Embryonic facial prominence (tissue), 1 donor: ENCODE results near the gene PPP1R12B.
"Not testable (repeated sequence)": the region's sequence is repeated elsewhere in the genome, so short reads cannot be mapped to it uniquely, and the experiment has no call there.

Source experiments
- DNase-seq: peaks from one replicate; pipeline ENCODE4 v3.0.0-alpha.2; 2016; ENCODE audit errors: extremely low spot score

The PPP1R12B gene

DNA sequence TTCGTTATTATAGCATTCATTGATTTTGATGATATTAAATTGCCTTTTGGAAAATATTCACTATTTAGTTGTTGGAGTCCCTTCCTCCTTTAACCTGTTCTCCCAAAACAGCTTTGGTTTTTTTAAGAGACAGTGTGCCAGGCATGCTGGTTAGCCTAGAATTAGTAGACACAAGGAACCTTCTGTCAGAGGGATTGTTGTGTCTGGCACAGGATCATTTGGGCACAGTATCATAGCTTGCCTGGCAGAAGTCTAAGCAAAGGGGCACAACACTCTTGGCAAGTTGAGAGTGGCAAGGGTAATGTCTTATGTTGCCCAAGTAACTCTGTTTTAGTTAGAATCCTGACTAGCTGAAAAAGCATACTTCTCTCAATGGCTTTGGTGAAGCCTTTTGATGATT, 49.9 kb downstream of the PPP1R12B start:
- DNase-seq: not testable (repeated sequence)

- DNase-seq: not testable (repeated sequence)
These were observed 53.3 kb downstream of the PPP1R12B start for GRCh38 chr1:202401771-202402170.

DNA sequence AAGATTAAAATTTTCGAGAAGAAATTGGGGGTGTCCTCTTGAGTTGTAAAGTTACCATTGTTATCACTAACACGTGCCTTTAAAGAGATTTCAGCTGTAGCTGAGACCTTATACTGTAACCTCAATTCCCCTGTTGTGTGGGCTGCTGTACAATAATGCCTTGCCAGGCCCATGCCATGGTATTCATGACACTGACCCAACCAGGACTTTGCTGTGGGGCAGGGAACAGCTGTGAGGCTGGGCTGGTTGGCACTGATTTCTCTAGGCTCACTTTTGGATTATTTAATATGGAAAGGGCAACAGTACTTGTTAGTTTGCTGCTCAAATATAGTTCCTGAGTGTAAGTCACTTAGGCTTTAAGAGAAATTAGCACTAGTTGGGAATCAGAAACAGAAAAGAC, 54.9 kb downstream of the PPP1R12B start:
- not testable (repeated sequence) for DNase-seq

GRCh38 chr1:202405928-202406327, 57.4 kb downstream of the PPP1R12B start:
- no peak for DNase-seq

DNA sequence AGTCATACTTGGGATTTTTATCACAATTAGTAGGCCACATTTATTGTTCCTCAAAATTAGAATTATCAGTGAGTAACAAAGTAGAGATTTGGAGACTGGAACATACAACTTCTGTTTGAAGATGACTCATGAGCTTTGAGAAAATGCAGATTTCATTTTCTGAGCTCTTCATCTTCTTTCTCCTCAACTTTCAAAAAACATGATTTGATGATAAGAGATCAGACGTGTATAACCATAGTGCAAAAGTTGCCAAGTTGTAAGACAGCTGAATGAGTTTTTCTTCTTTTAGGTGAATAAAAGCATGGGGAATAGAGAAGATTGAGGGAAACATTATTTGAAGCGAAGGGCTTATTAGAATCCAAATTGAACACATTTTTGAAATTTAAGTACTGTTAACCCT, 58.4 kb downstream of the PPP1R12B start:
- not testable (repeated sequence) for DNase-seq

DNA sequence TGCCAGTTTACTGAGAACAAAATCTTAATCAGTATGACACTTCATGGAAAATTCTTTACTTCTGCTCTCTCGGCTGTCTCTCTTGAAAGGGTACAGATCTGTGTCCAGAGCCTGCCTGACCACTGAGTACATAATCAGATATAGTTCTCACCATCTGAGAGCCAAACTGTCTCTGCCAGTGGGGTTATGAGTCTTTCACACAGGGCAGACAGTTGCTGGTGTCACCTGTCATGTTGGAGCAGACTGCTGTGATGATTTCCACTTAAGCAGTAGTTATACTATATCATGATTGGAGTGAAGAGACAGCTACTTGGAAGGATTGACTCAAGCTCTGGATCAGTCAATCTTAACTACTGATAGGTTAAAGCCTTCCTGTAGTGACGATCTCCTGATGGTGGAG, 58.9 kb downstream of the PPP1R12B start:
- DNase-seq: not testable (repeated sequence)

- DNase-seq: not testable (repeated sequence)
These were observed 61.8 kb downstream of the PPP1R12B start for GRCh38 chr1:202410251-202410650.

DNA sequence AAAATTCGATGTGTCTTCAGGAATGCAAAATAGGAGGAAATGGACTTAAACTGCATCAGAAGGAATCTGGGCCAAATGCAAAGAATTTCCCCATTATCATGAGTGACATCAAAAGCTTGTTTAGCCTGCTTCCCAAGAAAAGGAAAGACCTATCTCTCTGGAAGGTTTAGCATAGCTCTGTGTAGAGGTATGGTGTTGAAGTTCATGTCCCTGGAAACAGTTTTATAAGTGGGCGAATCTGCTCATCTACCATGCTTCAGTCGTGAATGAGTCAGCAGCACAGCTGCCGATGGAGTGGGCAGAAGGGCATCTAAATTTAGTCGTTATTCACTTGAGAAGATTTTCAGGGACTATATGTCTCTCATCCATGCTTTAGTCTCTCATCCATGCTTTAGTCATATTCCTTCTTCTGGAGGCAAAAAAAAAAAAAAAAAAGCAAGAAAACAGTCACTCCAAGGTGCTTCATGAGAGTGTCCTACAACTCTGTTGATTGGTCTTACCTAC, 62.4 kb downstream of the PPP1R12B start:
- DNase-seq: not testable (repeated sequence)

GRCh38 chr1:202411422-202411821, 62.9 kb downstream of the PPP1R12B start:
- DNase-seq: no peak

DNA sequence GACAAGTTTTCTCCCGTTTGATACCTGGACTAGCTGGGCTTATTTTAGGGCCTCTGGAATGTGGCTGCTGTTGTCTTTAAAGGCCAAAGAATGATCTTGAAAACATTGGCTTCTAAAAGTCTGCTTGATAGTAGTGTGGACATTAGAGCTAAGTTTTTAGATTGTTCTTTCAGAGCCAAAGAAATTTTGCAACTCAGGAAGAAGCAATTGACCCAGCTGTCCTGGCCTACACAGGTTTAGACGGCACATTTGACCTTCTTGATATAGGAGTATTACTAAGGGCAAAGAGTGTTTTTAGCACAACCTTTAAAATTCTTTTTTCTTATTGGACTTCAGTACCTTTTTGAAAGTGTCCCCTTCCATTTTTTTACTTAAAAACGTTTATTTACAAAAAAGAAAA, 63.9 kb downstream of the PPP1R12B start:
- not testable (repeated sequence) for DNase-seq

DNA sequence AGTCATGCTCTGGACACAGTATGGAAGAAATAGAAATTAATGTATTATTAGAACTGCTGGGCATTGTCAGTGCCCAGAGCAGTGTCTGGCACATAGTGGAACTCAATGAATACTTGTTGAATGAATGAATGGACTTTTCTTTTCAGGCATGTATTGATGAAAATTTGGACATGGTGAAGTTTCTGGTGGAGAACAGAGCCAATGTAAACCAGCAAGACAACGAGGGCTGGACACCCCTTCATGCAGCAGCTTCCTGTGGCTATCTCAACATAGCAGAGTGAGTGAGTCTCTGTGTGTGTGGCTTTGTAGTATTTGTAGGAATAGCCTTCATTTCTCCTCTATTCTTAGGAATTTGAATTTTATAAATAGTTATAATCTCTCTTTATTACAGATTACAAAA, 68.1 kb downstream of the PPP1R12B start:
- DNase-seq: no peak

DNA sequence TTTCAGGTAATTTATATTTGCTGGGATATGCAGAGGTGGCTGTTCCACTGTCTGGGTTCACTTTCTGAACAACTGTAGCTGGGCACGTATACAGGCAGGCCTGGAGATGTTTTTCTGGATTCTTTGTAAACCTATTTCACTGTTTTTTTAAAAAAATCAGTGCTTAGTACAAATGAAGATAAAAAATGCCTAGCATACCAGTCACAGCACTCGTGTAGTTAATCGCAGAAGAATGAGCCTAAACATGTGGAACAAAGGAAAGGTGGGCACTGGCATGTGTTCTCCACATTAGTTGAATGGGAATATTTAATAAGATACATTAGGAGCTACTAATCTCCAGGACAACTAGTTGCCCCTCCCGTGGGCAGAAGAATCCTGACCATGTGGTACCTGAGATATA, 68.6 kb downstream of the PPP1R12B start:
- DNase-seq: not testable (repeated sequence)

- DNase-seq: not testable (repeated sequence)
These were observed 69.3 kb downstream of the PPP1R12B start for GRCh38 chr1:202417762-202418201.

DNA sequence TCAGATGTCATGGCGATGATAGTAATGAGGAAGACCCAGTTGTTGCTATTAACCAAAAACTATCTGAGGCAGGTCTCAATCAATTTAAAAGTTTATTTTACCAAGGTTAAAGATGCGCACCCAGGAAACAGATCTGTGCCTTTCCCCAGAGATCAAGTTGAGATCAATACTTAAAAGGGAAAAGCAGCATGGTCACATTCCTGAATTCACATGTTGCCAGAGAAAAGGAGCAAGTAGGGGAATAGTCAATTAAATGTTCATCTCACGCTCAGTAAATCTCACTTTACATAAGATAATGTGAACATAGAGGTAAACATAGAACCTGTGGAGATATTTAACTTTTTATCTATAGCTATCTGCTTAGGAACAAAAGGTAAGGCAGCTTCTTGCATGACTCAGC, 71.2 kb downstream of the PPP1R12B start:
- not testable (repeated sequence) for DNase-seq

- DNase-seq: not testable (repeated sequence)
These were observed 72.1 kb downstream of the PPP1R12B start for GRCh38 chr1:202420422-202421094.

GRCh38 chr1:202422709-202423108, 74.2 kb downstream of the PPP1R12B start:
- not testable (repeated sequence) for DNase-seq

GRCh38 chr1:202424260-202424659, 75.8 kb downstream of the PPP1R12B start:
- DNase-seq: not testable (repeated sequence)

DNA sequence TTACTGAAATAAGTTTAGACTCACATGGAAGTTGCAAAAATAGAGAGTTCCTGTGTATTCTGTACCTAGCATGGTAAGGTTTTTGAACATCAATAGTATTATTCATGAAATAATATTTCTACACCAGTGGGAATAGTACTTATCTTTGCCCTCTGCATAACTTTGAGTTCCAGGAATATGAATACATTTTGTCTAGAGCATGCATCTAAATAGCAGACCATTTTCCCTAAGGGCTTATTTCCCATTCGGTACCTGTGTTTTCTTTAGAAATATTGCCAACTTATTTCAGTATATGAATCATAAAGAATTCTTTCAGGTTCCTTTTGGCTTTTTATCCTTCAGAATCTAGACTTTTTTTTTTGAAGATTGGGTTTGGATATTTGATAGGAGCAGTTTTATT, 81.6 kb downstream of the PPP1R12B start:
- not testable (repeated sequence) for DNase-seq

- DNase-seq: not testable (repeated sequence)
These were observed 83.8 kb downstream of the PPP1R12B start for GRCh38 chr1:202432338-202432737.

GRCh38 chr1:202433155-202434043, 84.9 kb downstream of the PPP1R12B start:
- DNase-seq: no peak

DNA sequence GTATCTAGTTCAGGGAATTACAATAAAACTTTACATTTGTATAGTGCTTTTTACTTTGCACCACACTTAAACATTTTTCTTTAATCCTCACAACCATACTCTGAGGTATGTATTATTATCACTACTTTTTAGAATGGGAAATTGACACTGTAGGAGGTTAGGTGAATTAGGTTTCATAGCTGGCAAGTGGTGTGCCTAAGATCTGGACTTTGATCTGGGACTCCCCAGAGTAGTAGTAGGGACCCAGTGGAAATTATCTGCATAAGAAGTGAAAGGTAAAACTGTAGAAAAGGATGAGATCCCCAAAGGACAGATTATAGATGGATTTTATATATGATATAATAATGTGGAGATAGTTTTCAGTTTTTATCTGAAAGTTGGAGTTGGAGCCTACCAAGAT, 85.6 kb downstream of the PPP1R12B start:
- no peak for DNase-seq

DNA sequence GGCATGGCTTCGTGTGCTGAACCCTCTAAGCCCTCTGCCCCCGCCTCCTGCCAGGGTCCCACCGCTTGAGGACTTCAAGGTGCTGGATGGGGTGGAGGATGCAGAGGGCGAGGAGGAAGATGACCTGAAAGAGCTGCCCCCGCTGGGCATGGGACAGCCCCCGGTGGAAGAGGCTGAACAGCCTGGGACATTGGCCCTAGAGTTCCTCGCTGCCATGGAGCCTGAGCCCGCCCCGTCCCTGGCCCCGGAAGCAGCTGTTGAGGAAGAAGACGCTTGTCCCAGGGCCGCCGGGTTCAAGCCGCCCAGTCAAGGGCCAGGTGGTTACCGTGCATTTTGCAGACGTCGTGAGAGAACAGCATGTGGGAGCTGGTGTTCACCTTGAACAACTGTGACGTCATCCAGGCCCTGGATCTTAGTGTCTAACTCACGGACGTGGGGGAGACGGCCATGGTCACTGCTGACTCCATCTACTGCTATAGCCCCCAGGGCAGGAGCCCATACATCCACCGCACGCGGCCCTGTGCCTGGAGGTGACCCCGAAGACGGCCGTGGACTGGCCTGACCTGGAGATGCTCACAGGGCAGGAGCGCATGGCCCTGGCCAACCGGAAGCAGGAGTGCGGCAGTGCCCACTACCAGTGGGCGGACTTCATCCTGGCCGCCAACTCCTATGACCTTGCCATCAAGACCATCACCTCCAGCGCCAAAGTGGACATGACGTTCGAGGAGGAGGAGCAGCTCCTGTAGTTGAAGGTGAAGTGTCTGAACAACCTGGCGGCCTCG, 90.1 kb downstream of the PPP1R12B start:
- no peak for DNase-seq
